RWPE1 (cell line): ENCODE results near the gene ATG4A.

ENCODE experiments used
- CTCF ChIA-PET: fragments of 350-600 bp; sonication (Branson Sonifier 250); formaldehyde crosslinking; extraction: SDS; loops from one replicate; lab custom pipeline; 2021; lab: Yijun Ruan, JAX
- POLR2A ChIA-PET: fragments of 400-600 bp; formaldehyde crosslinking; extraction: SDS; loops from one replicate; lab custom pipeline; 2020; ENCODE audit warnings: antibody characterized with exemption; ENCODE audit not compliant: low non-redundant PET; lab: Yijun Ruan, JAX
- DNase-seq: peaks from one replicate; pipeline ENCODE4 v3.0.0; 2012; ENCODE audit warnings: low spot score
- H3K27ac ChIP-seq: fragments of 450-650 bp; 2 replicates; pipeline ENCODE4 v1.5.1; 2017
- CTCF ChIP-seq: fragments of 450-650 bp; conservative IDR thresholded peaks from 2 replicates; pipeline ENCODE4 v1.5.1; 2017; ENCODE audit warnings: low read depth, mild to moderate bottlenecking

The ATG4A gene

GRCh38 chrX:108138814-108139702 is 47.5 kb downstream of the ATG4A start:
- DNase-seq: no peak
- CTCF ChIA-PET: interaction anchor here (0.6 to 1.1 kb wide), 2 partner anchors 16 to 22 kb away, joined by 4 to 5 read pairs; no protein-coding TSS in a partner anchor
- no peak overlapping the region for H3K27ac ChIP-seq
- POLR2A ChIA-PET: no interaction called here
- TF ChIP-seq CTCF: peak; percentile 29

- CTCF ChIA-PET: no interaction called here
- H3K27ac ChIP-seq: no peak overlapping the region
- DNase-seq: no peak
- no peak for TF ChIP-seq CTCF
- POLR2A ChIA-PET: no interaction called here
Measured at GRCh38 chrX:108148524-108148923, 56.9 kb downstream of the ATG4A start.

- DNase-seq: no peak
- H3K27ac ChIP-seq: no peak overlapping the region
- ChIA-PET CTCF (no interaction called here), POLR2A (no interaction called here)
- TF ChIP-seq CTCF: no peak
Measured at GRCh38 chrX:108156082-108156481, 64.5 kb downstream of the ATG4A start.

GRCh38 chrX:108156934-108157466 is 65.4 kb downstream of the ATG4A start:
- ChIA-PET CTCF (no interaction called here), POLR2A (no interaction called here)
- H3K27ac ChIP-seq: no peak overlapping the region
- DNase-seq: no peak
- no peak for TF ChIP-seq CTCF

GRCh38 chrX:108157628-108158027 is 66.0 kb downstream of the ATG4A start:
- POLR2A ChIA-PET: no interaction called here
- H3K27ac ChIP-seq: no peak overlapping the region
- no peak for TF ChIP-seq CTCF
- CTCF ChIA-PET: no interaction called here
- DNase-seq: no peak

- no peak for TF ChIP-seq CTCF
- no peak overlapping the region for H3K27ac ChIP-seq
- ChIA-PET CTCF (no interaction called here), POLR2A (no interaction called here)
- no peak for DNase-seq
Measured at GRCh38 chrX:108159028-108159670, 67.6 kb downstream of the ATG4A start.
